HepG2 (cell line): ENCODE results near the gene PHLPP2. TPM values are rescaled to one million over a fixed set of nuclear protein-coding genes. Genes with fewer than 3 reads are reported as not detected.
A peak's percentile ranks its signal among the peaks of the same experiment; 100 is the strongest.
"Not testable (repeated sequence)": the region's sequence is repeated elsewhere in the genome, so short reads cannot be mapped to it uniquely, and the experiment has no call there.

Source experiments
- ATF7 ChIP-seq, 2 experiments: fragments of 450-650 bp in 1 of 2; sonication (generic) in 1 of 2; formaldehyde crosslinking in 1 of 2; IDR thresholded peaks; 2 replicates each; pipeline versions ENCODE4 v1.4.0 to v1.6.1; 2016 to 2020; ENCODE audit warnings: antibody characterized with exemption in 1 of 2, mild to moderate bottlenecking in 1 of 2, missing genetic modification reagents in 1 of 2
- FOSL2 ChIP-seq: sonication (generic); formaldehyde crosslinking; IDR thresholded peaks from 2 replicates; pipeline ENCODE4 v1.4.0; 2020; ENCODE audit warnings: missing genetic modification reagents
- GABPB1 ChIP-seq: IDR thresholded peaks from 2 replicates; pipeline ENCODE4 v1.6.1; 2016; ENCODE audit warnings: mild to moderate bottlenecking, missing genetic modification reagents, moderate library complexity, missing compliant biosample characterization
- HHEX ChIP-seq: IDR thresholded peaks from 2 replicates; pipeline ENCODE4 v1.6.1; 2016; ENCODE audit warnings: control low read depth
- HNF1B ChIP-seq: sonication (generic); formaldehyde crosslinking; IDR thresholded peaks from 2 replicates; pipeline ENCODE4 v1.5.1; 2020; ENCODE audit warnings: mild to moderate bottlenecking, moderate library complexity, missing genetic modification reagents
- MED13 ChIP-seq: sonication (generic); formaldehyde crosslinking; IDR thresholded peaks from 2 replicates; pipeline ENCODE4 v1.5.0; 2020; ENCODE audit warnings: missing genetic modification reagents
- NFIC ChIP-seq: IDR thresholded peaks from 2 replicates; pipeline ENCODE4 v1.6.1; 2012; ENCODE audit warnings: mild to moderate bottlenecking, low read length, inconsistent platforms
- POGZ ChIP-seq: sonication (generic); formaldehyde crosslinking; IDR thresholded peaks from 2 replicates; pipeline ENCODE4 v1.4.0; 2020; ENCODE audit warnings: mild to moderate bottlenecking, missing genetic modification reagents
- RCOR2 ChIP-seq: IDR thresholded peaks from 2 replicates; pipeline ENCODE4 v1.6.1; 2016; ENCODE audit warnings: missing biosample characterization, missing genetic modification reagents
- SALL1 ChIP-seq: sonication (generic); formaldehyde crosslinking; IDR thresholded peaks from 2 replicates; pipeline ENCODE4 v1.8.0; 2022; ENCODE audit warnings: mild to moderate bottlenecking, missing genetic modification reagents
- SKIL ChIP-seq: sonication (generic); formaldehyde crosslinking; IDR thresholded peaks from 2 replicates; pipeline ENCODE4 v1.8.0; 2022; ENCODE audit warnings: missing genetic modification reagents, mild to moderate bottlenecking, moderate library complexity, borderline replicate concordance
- TCF12 ChIP-seq, 2 experiments: fragments of 450-650 bp in 1 of 2; sonication (generic) in 1 of 2; formaldehyde crosslinking in 1 of 2; IDR thresholded peaks; 2 replicates each; pipeline versions ENCODE4 v1.6.1 to v1.8.0; 2017 to 2022; ENCODE audit warnings: antibody characterized with exemption in 1 of 2, mild to moderate bottlenecking in 1 of 2, missing genetic modification reagents in 1 of 2, moderate library complexity in 1 of 2
- TOE1 ChIP-seq: sonication (generic); formaldehyde crosslinking; IDR thresholded peaks from 2 replicates; pipeline ENCODE4 v1.4.0; 2020; ENCODE audit warnings: mild to moderate bottlenecking, missing genetic modification reagents
- TSC22D2 ChIP-seq: sonication (generic); formaldehyde crosslinking; IDR thresholded peaks from 2 replicates; pipeline ENCODE4 v1.5.1; 2020; ENCODE audit warnings: missing genetic modification reagents, mild to moderate bottlenecking, borderline replicate concordance
- ZFP36L1 ChIP-seq: sonication (generic); formaldehyde crosslinking; IDR thresholded peaks from 2 replicates; pipeline ENCODE4 v1.8.0; 2022; ENCODE audit warnings: mild to moderate bottlenecking, missing genetic modification reagents, moderate library complexity
- ZNF331 ChIP-seq: sonication (generic); formaldehyde crosslinking; IDR thresholded peaks from 2 replicates; pipeline ENCODE4 v1.4.0; 2020; ENCODE audit warnings: missing genetic modification reagents
- ZNF670 ChIP-seq: sonication (generic); formaldehyde crosslinking; IDR thresholded peaks from 2 replicates; pipeline ENCODE4 v1.8.0; 2022; ENCODE audit warnings: mild to moderate bottlenecking, missing genetic modification reagents, borderline replicate concordance
- ZNF800 ChIP-seq: sonication (generic); formaldehyde crosslinking; IDR thresholded peaks from 2 replicates; pipeline ENCODE4 v1.4.0; 2020; ENCODE audit warnings: missing genetic modification reagents
- polyA plus RNA-seq, 8 experiments: library from polyadenylated mRNA; depleted of rRNA in 3 of 8; stranded (reverse) in 7 of 8; unstranded in 1 of 8; fragments of >200 nt; fragmentation: Illumina TruSeq in 4 of 8; extraction: Trizol in 4 of 8; gene quantifications; 2 replicates each; pipeline versions ENCODE4 v1.2.1 to v1.2.3, GENCODE V29; 2011 to 2016; ENCODE audit warnings: low read depth in 4 of 8, missing spikeins in 1 of 8, mixed read lengths in 1 of 8; ENCODE audit not compliant: insufficient read depth in 1 of 8
- total RNA-seq, 5 experiments: library from RNA; depleted of rRNA; stranded (reverse); fragments of >200 nt; fragmentation: Illumina TruSeq; extraction: Trizol; gene quantifications; 2 replicates each; pipeline ENCODE4 v1.2.3, GENCODE V29; 2016; ENCODE audit warnings: low read depth in 1 of 5
- TF ChIP-seq, protein P1 (sequence below): sonication (generic); formaldehyde crosslinking; IDR thresholded peaks from 2 replicates; pipeline ENCODE4 v1.5.0; 2020; ENCODE audit warnings: mild to moderate bottlenecking, missing genetic modification reagents, moderate library complexity

The PHLPP2 gene
- total and polyA plus RNA-seq, 2 of the 13 experiments (the other 11 are each of a cell fraction or from before 2014, with no cell fraction given): 8.9 TPM

DNA sequence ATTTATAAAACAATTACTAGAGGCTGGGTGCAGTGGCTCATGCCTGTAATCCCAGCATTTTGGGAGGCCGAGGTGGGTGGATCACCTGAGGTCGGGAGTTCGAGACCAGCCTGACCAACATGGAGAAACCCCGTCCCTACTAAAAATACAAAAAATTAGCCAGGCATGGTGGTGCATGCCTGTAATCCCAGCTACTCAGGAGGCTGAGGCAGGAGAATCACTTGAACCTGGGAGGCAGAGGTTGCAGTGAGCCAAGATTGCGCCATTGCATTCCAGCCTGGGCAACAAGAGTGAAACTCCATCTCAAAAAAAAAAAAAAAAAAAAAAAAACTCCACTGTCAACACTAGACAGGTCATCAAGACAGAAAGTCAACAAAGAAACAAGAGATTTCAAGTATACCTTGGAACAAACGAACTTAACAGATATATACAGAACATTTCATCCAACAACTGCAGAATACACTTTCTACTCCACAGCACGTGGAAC is 129.1 kb downstream of the PHLPP2 start (continued):
- TF ChIP-seq NFIC (peak; percentile 76), TOE1 (CRISPR knock-in tag) (0 out of 2 replicates have a peak, but pooled peaks have one; percentile 67), FOSL2 (CRISPR knock-in tag) (peak; percentile 76), ZNF331 (CRISPR knock-in tag) (peak; percentile 67; the same call in 1 of the 2 replicates), ZNF800 (CRISPR knock-in tag) (peak; percentile 70; the same call in 1 of the 2 replicates), HHEX (CRISPR knock-in tag) (peak; percentile 71), MED13 (CRISPR knock-in tag) (0 out of 2 replicates have a peak, but pooled peaks have one; percentile 42), POGZ (CRISPR knock-in tag) (peak; percentile 93), HNF1B (CRISPR knock-in tag) (peak; percentile 52; the same call in 1 of the 2 replicates), TCF12 (CRISPR knock-in tag; IDR thresholded peaks at IDR 0.05) (peak; percentile 39; the same call in 1 of the 2 replicates), TSC22D2 (CRISPR knock-in tag) (peak; percentile 8; the same call in 1 of the 2 replicates), RCOR2 (peak; percentile 97), ATF7 (IDR thresholded peaks at IDR 0.05) (peak; percentile 83), SALL1 (peak; percentile 88), ZNF670 (CRISPR knock-in tag) (0 out of 2 replicates have a peak, but pooled peaks have one; percentile 44), ZFP36L1 (0 out of 2 replicates have a peak, but pooled peaks have one; percentile 22), GABPB1 (CRISPR knock-in tag) (peak; percentile 45; the same call in 1 of the 2 replicates), SKIL (CRISPR knock-in tag) (peak; percentile 68; the same call in 1 of the 2 replicates)
- not testable (repeated sequence) for TF ChIP-seq TCF12 (IDR thresholded peaks at IDR 0.05); ATF7 (CRISPR knock-in tag; IDR thresholded peaks at IDR 0.05)
- TF ChIP-seq, protein P1, sequence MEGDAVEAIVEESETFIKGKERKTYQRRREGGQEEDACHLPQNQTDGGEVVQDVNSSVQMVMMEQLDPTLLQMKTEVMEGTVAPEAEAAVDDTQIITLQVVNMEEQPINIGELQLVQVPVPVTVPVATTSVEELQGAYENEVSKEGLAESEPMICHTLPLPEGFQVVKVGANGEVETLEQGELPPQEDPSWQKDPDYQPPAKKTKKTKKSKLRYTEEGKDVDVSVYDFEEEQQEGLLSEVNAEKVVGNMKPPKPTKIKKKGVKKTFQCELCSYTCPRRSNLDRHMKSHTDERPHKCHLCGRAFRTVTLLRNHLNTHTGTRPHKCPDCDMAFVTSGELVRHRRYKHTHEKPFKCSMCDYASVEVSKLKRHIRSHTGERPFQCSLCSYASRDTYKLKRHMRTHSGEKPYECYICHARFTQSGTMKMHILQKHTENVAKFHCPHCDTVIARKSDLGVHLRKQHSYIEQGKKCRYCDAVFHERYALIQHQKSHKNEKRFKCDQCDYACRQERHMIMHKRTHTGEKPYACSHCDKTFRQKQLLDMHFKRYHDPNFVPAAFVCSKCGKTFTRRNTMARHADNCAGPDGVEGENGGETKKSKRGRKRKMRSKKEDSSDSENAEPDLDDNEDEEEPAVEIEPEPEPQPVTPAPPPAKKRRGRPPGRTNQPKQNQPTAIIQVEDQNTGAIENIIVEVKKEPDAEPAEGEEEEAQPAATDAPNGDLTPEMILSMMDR (CRISPR knock-in tag): 0 out of 2 replicates have a peak, but pooled peaks have one; percentile 10
